OCI-LY7 (cell line): Measurements from ENCODE around the gene ZNF212. TPM values are rescaled to one million over a fixed set of nuclear protein-coding genes. Genes with fewer than 3 reads are reported as not detected.

ENCODE experiments used
- Bru-seq: library from RNA; stranded (reverse); fragments of 400-500 nt; gene quantifications from one replicate; lab custom pipeline; 2021; lab: Mats Ljungman, UMichigan
- BruChase-seq, 2 experiments: library from RNA; stranded (reverse); fragments of 400-500 nt; gene quantifications; one replicate each; lab custom pipeline; 2021; lab: Mats Ljungman, UMichigan
- BruUV-seq: library from RNA; stranded (reverse); fragments of 400-500 nt; replicated peaks from 2 replicates; lab custom pipeline; 2021; lab: Mats Ljungman, UMichigan
- CTCF ChIA-PET: fragments of 300-600 bp; sonication (Branson Sonifier 250); formaldehyde crosslinking; loops from one replicate; lab custom pipeline; 2022; ENCODE audit warnings: antibody characterized with exemption; ENCODE audit not compliant: unreplicated experiment; lab: Charles Lee
- POLR2A ChIA-PET: fragments of 300-600 bp; sonication (Branson Sonifier 250); formaldehyde crosslinking; loops from one replicate; lab custom pipeline; 2022; ENCODE audit warnings: antibody characterized with exemption; lab: Charles Lee
- DNase-seq: peaks from one replicate; pipeline ENCODE4 v3.0.0-alpha.2; 2015; ENCODE audit warnings: low spot score
- H2AFZ ChIP-seq: fragments of 200-600 bp; sonication (generic), shearing (Covaris generic); 2 replicates; pipeline ENCODE4 v1.6.1; 2014; ENCODE audit warnings: mild to moderate bottlenecking, antibody characterized with exemption, low read length, moderate library complexity
- H3K27ac ChIP-seq: fragments of 200-600 bp; sonication (generic); 2 replicates; pipeline ENCODE4 v1.5.1; 2014; ENCODE audit warnings: mixed run types, low read depth, mild to moderate bottlenecking, moderate library complexity, low read length, inconsistent platforms; ENCODE audit not compliant: poor library complexity, severe bottlenecking
- H3K36me3 ChIP-seq: fragments of 200-600 bp; sonication (generic); 2 replicates; pipeline ENCODE4 v1.6.1; 2014; ENCODE audit warnings: mild to moderate bottlenecking, antibody characterized with exemption, low read length, moderate library complexity, mixed read lengths; ENCODE audit not compliant: insufficient read depth
- H3K4me1 ChIP-seq: fragments of 200-600 bp; sonication (generic); 2 replicates; pipeline ENCODE4 v1.5.1; 2014; ENCODE audit warnings: mild to moderate bottlenecking, low read length; ENCODE audit not compliant: insufficient read depth, poor library complexity, severe bottlenecking
- H3K4me2 ChIP-seq: fragments of 200-600 bp; sonication (generic); 2 replicates; pipeline ENCODE4 v1.6.1; 2014; ENCODE audit warnings: mild to moderate bottlenecking, low read length
- H3K4me3 ChIP-seq: fragments of 200-600 bp; sonication (generic); 2 replicates; pipeline ENCODE4 v1.5.1; 2014; ENCODE audit warnings: mild to moderate bottlenecking, low read depth, low read length; ENCODE audit not compliant: poor library complexity, severe bottlenecking
- H3K79me2 ChIP-seq: fragments of 200-600 bp; sonication (generic); 2 replicates; pipeline ENCODE4 v1.6.1; 2016; ENCODE audit warnings: low read depth, mild to moderate bottlenecking, low read length, moderate library complexity, mixed read lengths; ENCODE audit not compliant: insufficient read depth
- H3K9me2 ChIP-seq: fragments of 200-600 bp; sonication (generic); 2 replicates; pipeline ENCODE4 v1.6.1; 2016; ENCODE audit warnings: mild to moderate bottlenecking, low read length, mixed read lengths; ENCODE audit not compliant: insufficient read depth
- H3K9me3 ChIP-seq: fragments of 200-600 bp; sonication (generic); 2 replicates; pipeline ENCODE4 v1.6.1; 2014; ENCODE audit warnings: mild to moderate bottlenecking, mixed run types, low read length, mixed read lengths
- H4K20me1 ChIP-seq: fragments of 200-600 bp; sonication (generic); 2 replicates; pipeline ENCODE4 v1.6.1; 2014; ENCODE audit warnings: mild to moderate bottlenecking, antibody characterized with exemption, low read length, moderate library complexity, mixed read lengths; ENCODE audit not compliant: insufficient read depth
- EZH2phosphoT487 ChIP-seq: fragments of 200-600 bp; sonication (generic); IDR thresholded peaks from 2 replicates; pipeline ENCODE4 v1.6.1; 2018; ENCODE audit warnings: low read depth, borderline replicate concordance, mild to moderate bottlenecking, mixed run types, antibody characterized with exemption, low read length, moderate library complexity, mixed read lengths
- intact Hi-C: fragments of 100-400 bp; cut with micrococcal nuclease; formaldehyde crosslinking; loops from one replicate; pipeline ENCODE4 v1.10.0; 2022; ENCODE audit not compliant: unreplicated experiment
- long read RNA-seq: library from polyadenylated mRNA; stranded (forward); transcript quantifications from one replicate; pipeline ENCODE4 v2.0.0, GENCODE V29; 2022
- total RNA-seq, 2 experiments: library from RNA; depleted of rRNA in 1 of 2; stranded (reverse); fragments of >200 nt in 1 of 2; shearing (Covaris generic) in 1 of 2; gene quantifications; 2 replicates each; pipeline ENCODE4 v1.2.3, GENCODE V29; 2014 to 2022
- TF ChIP-seq, protein P1 (sequence below): fragments of 200-600 bp; sonication (generic); conservative IDR thresholded peaks from 2 replicates; pipeline ENCODE4 v1.5.1; 2014; ENCODE audit warnings: mild to moderate bottlenecking, antibody characterized with exemption, low read length, moderate library complexity, mixed read lengths

The ZNF212 gene
- total RNA-seq (2014; rRNA removed; shearing (Covaris generic)) (11.6 and 13.1 TPM in 2 replicates), total RNA-seq (2022) (12.7 and 14.1 TPM in 2 replicates), Bru-seq, nascent RNA (percentile 67 among the genes with signal in this experiment), BruChase-seq, experiment 1, labeled RNA remaining after a 6-hour chase (percentile 72 among the genes with signal in this experiment), BruChase-seq, experiment 2, labeled RNA remaining after a 2-hour chase (percentile 69 among the genes with signal in this experiment)
- long read RNA-seq, transcript ZNF212-201 (5 exons, 2,810 nt) = major isoform, 12 of 21 reads
- long read RNA-seq, partial matches to known transcripts = 2 of 21 reads
- long read RNA-seq, other reads (novel, unspliced or antisense) = 7 of 21 reads

DNA sequence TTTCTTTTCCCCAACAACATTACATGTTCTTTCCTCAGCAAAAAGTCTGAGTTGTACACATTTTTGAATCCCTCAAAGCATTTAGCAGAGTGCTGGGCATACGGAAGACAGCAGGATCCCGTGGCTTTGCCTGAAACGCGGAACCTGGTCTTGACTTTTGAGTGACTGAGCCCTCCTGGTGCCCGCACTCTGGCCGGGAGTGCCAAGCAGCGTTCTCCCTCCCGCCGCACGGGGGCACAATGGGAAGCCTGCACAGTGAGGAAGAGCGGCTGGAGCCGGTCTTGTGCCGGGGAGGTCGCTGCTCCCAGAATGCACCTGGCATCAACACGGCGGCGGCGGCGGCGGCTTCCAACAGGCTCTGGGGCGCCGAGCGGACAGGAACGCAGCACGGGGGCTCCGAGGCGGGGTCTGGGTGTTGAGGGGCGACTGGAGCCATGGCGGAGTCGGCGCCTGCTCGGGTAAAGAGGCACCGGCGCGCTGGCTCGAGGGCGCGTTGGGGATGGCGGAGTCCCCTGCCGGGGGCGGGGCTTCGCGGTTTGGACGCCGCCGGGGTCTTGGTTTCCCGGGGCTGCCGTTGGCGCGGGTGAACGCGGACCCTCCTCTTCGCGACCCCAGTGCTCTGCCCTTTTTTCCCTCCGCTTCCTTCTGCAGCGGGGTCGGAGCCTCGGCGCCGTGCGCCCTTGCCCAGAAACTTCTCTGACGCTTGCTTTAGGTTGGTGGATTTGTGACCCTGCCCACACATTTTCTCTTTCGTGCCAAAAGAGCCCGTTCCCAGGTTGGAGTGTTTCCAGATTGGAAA, at the start of gene ZNF212:
Gene ZNF212, plus strand, starts transcription at position 307 of the 799 bp plus-strand sequence. Its CDS starts 128 bp downstream, at position 435.
- no TSS peak for BruUV-seq
- peak within 1 kb of the TSS; percentile 23 for H3K27ac ChIP-seq
- intact Hi-C loops = loop anchor here (2.0 to 5.0 kb wide), 3 partner anchors 23 to 183 kb away; partner anchors contain the start of genes ZNF398 and ZNF783
- H3K9me2 ChIP-seq = no peaks in the 10 kb centered on the region
- peaks cover 13% of the 10 kb centered on the region for H3K9me3 ChIP-seq
- H4K20me1 ChIP-seq = no peaks in the 10 kb centered on the region
- peaks cover 11% of the 10 kb centered on the region for H3K36me3 ChIP-seq
- H3K4me1 ChIP-seq = peaks cover 16% of the 10 kb centered on the region
- H3K79me2 ChIP-seq = peaks cover 12% of the 10 kb centered on the region
- peak within 1 kb of the TSS; percentile 95 for H2AFZ ChIP-seq
- TF ChIP-seq, protein P1, sequence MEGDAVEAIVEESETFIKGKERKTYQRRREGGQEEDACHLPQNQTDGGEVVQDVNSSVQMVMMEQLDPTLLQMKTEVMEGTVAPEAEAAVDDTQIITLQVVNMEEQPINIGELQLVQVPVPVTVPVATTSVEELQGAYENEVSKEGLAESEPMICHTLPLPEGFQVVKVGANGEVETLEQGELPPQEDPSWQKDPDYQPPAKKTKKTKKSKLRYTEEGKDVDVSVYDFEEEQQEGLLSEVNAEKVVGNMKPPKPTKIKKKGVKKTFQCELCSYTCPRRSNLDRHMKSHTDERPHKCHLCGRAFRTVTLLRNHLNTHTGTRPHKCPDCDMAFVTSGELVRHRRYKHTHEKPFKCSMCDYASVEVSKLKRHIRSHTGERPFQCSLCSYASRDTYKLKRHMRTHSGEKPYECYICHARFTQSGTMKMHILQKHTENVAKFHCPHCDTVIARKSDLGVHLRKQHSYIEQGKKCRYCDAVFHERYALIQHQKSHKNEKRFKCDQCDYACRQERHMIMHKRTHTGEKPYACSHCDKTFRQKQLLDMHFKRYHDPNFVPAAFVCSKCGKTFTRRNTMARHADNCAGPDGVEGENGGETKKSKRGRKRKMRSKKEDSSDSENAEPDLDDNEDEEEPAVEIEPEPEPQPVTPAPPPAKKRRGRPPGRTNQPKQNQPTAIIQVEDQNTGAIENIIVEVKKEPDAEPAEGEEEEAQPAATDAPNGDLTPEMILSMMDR = peak; percentile 84
- TF ChIP-seq EZH2phosphoT487 = no peak
- ChIA-PET POLR2A (interaction anchor here (0.7 to 1.0 kb wide), 2 partner anchors 12 to 61 kb away, joined by 3 read pairs; no protein-coding TSS in a partner anchor), CTCF (no interaction called here)
- H3K4me3 ChIP-seq = peak within 1 kb of the TSS; percentile 81
- peak; percentile 92 for DNase-seq
- peak within 1 kb of the TSS; percentile 69 for H3K4me2 ChIP-seq

DNA sequence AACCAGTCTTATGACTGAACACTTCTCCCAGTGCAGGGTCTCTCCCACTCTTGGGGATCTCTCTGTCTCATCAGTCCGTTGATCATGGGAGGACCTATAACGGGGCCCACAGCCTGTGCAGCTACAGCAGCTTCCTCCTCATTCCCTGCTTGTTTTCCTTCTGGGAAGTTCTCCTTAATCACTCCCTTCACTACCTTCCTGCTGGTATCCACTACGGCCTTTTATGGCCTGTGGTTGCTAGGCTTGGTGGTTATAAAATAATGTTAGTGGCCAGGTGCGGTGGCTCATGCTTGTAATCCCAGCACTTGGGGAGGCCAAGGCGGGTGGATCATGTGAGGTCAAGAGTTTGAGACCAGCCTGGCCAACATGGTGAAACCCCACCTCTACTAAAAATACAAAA, 47.6 kb upstream of the ZNF212 start:
- Histone ChIP-seq H3K9me3 (no peaks in the 10 kb centered on the region), H3K9me2 (no peaks in the 10 kb centered on the region), H3K36me3 (no peaks in the 10 kb centered on the region), H3K4me2 (no peak overlapping the region), H3K79me2 (peaks cover 9% of the 10 kb centered on the region; the same call in 1 of the 2 replicates), H2AFZ (no peak overlapping the region), H3K4me3 (no peak overlapping the region), H4K20me1 (no peaks in the 10 kb centered on the region), H3K4me1 (peaks cover 13% of the 10 kb centered on the region), H3K27ac (no peak overlapping the region)
- CTCF ChIA-PET = no interaction called here
- DNase-seq = no peak
- POLR2A ChIA-PET = interaction anchor here (0.6 to 0.8 kb wide), 3 partner anchors 8 to 178 kb away, joined by 3 read pairs; no protein-coding TSS in a partner anchor
- no peak for TF ChIP-seq EZH2phosphoT487
- TF ChIP-seq, protein P1 = no peak
- no TSS peak for BruUV-seq
- intact Hi-C loops = no loop called here
